HL-60/S4 treated with retinoic acid at 250 ng/mL for 4 days and 3 days (cell line): ENCODE data around the gene ANKRD23.
"Not testable (repeated sequence)": the region's sequence is repeated elsewhere in the genome, so short reads cannot be mapped to it uniquely, and the experiment has no call there.

Experiments
- in situ Hi-C: fragments of 300-500 bp; cut with MboI; formaldehyde crosslinking; loops from 2 replicates; pipeline ENCODE4 v1.7.0; 2022; ENCODE audit warnings: low sequenced_read_pairs

ANKRD23 gene

DNA sequence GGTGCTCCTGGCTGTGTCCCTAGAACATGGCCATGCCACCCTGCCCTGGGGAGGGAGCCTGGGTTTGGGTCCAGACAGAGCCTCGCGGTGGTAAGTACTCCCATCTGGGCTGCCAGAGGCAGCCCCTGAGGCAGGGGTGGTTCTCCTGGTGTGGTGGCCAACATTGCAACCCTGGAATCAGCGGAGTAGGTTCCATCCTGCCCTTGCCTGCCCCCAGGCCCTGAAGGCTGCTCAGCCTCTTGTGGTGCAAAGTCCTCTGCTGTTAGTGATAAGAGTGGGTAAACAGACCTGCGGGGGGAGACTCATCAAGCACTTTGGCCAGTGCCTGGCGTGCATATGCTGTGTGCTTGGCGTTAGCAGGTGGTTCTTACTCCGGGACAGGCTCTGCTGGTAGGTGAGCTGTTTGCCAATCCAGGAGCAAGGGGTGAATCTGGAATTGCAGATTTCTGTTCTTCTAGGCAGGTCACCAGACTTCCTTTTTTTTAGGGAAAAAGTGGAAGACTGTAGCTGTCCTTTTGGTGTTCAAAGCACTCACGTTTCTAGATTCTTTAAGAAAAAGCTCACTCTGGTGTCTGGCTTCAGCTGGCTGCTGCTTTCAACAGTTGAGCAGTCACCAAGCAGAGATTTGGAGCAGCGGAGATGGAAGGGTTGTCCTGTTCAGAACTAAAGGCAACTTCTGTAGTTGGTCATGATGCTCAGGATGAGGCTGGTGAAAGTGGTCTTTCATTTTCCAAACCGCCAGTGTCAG is 24.5 kb downstream of the ANKRD23 start:
- in situ Hi-C loops, result no loop called here

DNA sequence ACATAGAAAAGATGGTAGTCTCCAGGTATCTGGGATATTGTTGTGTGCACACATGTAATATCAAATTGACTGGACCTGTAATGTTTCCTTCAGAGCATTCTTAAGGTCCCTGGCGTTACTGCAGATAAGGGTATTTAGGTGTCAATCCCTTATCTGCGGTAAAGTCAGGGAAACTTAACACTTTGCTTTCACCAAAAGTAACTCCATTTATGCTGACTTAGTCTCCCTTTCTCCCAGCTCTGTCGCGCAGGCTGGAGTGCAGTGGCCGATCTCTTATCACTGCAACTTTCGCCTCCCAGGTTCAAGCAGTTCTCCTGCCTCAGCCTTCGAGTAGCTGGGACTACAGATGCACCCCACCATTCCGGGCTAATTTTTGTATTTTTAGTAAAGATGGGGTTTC is 25.9 kb downstream of the ANKRD23 start:
- in situ Hi-C loops, result no loop called here

DNA sequence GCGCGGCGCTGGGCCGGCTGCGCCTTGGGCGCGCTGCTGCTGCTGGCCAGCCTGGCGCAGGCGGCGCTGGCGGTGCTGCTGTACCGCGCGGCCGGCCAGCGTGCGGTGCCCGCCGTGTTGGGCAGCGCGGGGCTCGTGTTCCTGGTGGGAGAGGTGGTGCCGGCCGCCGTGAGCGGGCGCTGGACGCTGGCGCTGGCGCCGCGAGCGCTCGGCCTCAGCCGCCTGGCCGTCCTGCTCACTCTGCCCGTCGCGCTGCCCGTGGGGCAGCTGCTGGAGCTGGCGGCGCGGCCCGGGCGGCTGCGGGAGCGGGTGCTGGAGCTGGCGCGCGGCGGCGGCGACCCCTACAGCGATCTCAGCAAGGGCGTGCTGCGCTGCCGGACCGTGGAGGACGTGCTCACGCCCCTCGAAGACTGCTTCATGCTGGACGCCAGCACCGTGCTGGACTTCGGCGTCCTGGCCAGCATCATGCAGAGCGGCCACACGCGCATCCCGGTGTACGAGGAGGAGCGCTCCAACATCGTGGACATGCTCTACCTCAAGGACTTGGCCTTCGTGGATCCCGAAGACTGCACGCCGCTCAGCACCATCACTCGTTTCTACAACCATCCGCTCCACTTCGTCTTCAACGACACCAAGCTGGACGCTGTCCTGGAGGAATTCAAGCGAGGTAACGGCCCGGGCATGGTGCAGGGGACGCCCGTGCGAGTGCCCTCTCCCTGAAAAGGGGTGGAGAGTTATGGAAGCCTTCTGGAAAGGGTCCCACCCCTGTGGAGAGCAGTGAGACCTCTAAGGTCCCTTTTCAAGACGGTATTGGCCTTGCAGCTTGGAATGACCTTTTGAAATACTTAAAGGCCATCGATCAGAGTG is 26.8 kb downstream of the ANKRD23 start:
- in situ Hi-C loops, result no loop called here

DNA sequence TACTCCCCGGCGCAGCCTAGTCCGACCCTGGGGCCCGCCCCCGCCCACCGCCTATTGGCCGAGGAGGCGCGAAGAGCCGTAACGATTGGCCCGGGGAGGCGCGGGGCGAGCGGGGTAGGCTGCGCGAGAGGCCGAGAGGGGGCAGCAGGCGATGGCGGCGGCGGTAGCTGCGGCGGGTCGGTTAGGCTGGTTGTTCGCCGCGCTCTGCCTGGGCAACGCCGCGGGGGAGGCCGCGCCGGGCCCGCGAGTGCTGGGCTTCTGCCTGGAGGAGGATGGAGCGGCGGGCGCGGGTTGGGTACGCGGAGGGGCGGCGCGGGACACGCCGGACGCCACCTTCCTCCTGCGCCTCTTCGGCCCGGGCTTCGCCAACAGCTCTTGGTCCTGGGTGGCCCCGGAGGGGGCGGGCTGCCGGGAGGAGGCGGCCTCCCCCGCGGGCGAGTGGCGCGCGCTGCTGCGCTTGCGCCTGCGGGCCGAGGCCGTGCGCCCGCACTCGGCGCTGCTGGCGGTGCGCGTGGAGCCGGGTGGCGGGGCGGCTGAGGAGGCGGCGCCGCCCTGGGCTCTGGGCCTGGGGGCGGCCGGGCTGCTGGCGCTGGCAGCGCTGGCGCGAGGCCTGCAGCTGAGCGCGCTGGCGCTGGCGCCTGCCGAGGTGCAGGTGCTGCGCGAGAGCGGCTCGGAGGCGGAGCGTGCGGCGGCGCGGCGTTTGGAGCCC is 27.5 kb downstream of the ANKRD23 start, which contains the start of gene CNNM3:
CNNM3 (plus strand) TSS at position 142 of the 709 bp plus-strand sequence; CDS start at position 152, 10 bp downstream.
- in situ Hi-C loops, result no loop called here

DNA sequence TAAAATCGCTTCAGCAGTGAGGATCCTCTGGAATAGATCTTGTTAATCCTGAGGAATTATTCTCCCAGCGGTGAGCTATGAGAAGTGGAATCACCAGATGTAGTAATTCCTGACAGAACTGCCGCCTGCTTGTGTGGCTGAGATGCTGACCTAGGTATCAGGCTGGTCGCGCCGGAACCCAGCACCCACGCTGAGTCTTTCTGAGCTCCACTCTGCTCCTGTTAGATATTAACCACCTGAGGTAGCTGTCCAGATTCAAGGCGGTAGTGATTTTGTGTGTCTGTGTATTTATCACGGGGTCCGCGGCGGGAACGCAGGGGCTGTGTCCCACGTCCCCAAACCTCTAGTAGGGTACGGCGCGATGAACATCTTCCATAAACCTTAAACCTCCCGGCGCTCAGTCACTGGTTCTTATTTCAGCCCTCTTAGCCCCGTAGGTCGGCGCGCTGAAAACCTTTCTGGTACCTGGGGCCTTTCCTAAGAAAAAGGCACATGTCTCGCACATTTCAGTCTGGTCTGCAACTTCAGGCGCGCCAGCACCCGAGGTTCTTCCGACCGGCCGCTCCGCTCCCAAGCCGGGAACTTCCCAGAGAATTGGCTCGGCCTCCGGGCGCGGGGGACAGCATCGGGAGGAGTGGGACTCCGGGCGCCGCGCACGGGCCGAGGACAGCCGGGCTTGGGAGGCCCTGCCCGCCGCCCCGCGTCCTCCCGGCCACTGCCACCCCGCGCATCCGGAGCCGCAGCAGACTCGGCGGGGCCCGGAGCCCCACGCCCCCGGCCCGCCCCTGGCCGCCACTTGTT is 28.3 kb downstream of the ANKRD23 start:
- in situ Hi-C loops, result no loop called here

DNA sequence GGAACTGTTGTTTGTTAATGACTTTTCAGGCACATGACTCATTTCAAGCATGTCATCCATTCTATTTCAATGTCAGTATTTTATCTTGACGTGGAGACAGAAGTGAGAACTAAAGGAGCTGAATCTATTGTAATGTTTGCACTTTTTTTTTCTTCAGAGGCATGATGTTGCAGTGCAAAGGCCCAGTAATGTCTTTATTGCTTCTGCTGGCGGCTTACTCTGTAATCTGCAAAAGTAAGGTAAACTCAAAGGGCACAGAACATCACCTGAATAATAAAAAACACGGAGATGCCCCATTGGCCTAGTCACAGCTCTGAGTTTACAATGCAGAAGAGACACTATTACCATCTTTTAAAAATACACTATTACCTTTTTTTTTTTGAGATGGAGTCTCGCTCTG is 30.2 kb downstream of the ANKRD23 start:
- in situ Hi-C loops, result no loop called here

DNA sequence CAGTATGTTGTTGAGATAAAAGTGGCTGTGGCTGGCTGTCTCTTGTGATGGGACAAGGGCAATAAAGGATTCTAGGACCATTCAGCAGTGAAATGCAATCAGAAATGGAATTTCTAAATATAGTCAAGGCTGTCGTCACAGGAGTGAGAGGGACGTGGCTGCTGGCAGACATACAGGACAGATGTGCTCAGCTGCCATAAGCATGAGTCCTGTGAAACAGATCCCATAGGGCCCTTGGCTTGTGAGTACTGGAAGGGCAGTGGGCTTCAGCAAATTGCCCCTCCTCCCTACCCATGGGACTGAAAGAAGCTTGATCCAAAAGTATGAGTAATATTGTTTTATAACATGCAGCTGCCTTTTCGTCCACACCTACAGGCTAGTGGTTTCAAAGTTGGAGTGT is 31.9 kb downstream of the ANKRD23 start:
- in situ Hi-C loops, result no loop called here

DNA sequence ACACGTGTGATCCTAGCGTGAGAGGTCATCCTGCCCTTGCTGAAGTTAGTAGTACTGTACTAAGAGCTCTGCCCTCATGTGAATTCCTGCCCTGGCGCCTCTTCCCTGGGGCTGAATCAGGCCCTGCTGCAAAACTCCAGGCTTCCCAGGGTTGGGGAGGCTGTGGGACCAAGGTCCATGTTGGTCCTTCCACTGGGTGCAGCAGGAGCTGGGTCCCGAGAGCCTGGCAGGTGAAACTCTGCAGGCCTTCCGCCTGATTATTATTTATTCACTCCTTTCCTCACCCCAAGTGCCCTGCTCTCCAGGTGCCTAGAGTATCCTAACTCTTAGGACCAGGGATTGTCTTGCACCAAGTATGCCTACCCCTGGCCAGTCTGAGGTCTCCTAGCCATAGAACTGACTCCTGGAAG is 33.0 kb downstream of the ANKRD23 start:
- in situ Hi-C loops, result no loop called here

DNA sequence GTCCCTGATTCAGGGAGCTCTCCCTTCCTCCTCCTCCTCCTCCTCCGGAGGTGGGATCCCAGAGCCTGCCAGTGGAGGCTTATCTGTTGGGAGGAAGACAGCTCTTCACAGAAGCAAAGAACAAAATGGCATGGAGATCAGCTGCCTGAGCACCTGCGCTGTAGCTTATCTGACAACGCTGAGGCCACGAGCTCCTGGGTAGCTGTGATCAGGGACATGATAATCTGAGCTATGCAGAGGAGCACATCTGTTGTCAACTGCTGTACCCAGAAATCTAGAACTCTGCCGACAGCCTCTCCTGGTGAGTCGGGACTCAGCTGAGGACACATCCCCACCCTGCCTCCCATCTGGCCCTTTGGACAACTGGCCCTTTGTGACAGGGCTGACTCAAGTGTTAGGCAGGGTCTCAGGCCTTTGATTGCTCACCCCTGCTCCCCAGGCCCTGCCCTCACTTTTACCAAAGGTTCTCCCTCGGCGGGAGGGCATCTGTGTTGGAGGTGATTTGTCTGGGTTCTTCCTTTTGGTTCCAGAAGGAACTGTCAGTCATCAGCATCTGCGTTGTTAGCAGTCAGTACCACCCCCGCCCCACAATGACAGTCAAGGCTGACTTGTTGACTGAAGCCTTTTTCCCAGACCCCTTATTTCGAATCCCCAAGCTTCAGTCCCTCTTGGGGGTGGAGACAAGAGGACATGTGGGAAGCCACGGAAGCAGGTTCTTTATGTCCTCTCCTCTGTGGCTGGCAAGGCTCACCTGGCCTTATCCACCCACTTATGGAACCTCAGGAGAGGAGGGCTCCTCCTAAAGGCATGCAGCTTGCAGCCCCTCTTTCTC is 33.7 kb downstream of the ANKRD23 start:
- in situ Hi-C loops, result no loop called here

DNA sequence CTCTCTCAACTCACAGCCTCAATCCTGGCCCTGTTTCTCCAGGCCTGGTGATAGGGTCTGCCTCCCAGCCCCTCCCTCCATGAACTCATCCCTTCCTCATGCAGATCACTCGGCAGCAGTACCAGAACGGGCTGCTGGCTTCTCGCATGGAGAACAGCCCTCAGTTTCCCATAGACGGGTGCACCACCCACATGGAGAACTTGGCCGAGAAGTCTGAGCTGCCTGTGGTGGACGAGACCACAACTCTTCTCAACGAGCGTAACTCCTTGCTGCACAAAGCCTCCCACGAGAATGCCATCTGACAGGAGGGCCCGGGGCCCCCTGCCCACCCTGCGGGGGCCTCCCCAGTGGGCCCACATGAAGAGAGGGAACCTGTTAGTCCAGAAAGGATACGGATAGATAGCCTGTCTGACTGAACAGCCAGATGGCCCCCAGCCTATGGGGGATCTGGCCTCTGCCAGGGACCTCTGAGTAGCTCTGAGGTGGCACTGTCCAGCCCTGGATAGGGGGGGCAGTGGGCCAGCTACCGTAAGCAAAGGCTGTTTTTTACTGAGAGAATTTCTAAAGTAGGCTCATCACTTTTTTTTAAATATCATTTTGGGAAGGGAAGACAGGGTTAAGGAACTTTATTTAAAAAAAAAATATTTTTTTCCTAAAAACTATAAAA is 34.5 kb downstream of the ANKRD23 start:
- in situ Hi-C loops, result no loop called here

DNA sequence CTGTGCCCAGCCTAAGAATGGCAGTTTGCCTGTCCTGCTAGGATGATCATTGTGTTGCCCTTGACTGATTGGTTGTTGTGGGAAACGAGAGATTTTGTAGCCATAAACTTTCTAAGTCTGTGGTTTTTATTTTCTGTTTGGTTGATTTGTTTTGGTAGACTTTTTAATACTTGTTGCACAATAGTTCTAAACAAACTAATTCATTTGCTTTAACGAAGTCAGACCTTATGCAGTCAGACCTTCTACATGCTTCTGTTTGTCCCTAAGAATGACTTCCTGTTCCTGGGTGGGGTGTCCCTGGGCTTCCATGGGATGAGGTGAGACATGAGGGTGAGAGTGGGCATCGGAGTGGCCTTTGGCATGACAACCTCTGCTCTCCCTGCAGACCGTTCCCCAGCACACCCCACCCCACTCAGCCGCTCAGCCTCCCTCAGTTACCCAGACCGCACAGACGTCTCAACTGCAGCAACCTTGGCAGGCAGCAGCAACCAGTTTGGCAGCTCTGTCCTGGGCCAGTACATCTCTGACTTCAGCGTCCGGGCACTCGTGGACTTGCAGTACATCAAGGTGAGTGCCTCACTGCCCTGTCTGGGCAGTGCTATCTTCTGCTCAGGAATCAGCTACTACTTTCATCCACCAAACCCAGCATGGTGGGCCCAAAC is 35.5 kb downstream of the ANKRD23 start:
- in situ Hi-C loops, result no loop called here

DNA sequence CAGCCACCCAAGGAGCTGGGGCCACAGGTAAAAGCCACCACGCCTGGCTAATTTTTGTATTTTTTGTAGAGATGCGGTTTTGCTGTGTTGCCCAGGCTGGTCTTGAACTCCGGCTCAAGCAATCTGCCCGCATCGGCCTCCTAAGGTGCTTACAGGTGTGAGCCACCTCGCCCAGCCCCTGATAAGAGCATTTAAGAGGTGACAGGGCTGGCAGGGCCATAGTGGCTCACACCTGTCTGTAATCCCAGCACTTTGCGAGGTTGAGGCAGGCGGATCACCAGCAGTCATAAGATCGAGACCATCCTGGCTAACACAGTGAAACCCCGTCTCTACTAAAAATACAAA is 36.7 kb downstream of the ANKRD23 start:
- in situ Hi-C loops, result no loop called here

DNA sequence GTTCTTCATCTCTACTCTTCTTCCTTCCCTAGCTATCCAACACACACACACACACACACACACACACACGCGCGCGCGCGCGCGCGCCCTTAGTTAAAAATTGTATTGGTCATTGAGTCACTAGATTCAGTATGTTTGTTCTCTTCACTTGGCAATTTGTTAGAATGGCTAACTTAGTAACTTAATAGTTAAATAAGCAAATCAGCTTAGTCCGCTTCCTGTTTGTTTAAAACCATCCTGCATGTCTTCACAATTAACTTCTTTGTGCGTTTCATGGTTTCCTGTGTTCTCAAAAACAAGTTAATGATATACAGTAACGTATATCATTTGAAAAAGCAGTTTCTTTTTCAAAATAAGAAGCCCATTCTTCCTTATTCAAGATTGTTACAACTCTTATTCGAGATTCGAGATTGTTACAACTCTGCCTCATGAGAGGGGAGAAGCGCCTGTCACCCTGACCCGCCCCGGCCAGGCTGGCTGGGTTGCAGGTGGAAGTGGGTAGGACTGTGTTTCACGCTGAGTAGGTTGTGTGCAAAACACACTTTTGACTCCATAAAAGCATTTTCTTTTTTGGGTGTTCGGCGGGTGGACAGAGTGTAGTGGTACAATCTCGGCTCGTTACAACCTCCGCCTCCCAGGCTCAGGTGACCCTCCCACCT is 37.2 kb downstream of the ANKRD23 start:
- in situ Hi-C loops, result no loop called here

DNA sequence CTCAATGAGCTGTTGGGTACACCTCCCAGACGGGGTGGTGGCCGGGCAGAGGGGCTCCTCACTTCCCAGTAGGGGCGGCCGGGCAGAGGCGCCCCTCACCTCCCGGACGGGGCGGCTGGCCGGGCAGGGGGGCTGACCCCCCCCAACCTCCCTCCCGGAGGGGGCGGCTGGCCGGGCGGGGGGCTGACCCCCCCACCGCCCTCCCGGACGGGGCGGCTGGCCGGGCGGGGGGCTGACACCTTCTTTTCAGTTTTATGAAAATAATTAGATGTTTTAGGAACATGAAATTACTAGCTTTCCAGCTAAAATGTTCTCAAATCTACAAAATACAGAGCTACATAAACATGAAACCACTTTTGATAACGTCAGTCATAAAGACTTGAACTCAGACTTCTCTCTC is 37.9 kb downstream of the ANKRD23 start:
- in situ Hi-C loops, result not testable (repeated sequence)

DNA sequence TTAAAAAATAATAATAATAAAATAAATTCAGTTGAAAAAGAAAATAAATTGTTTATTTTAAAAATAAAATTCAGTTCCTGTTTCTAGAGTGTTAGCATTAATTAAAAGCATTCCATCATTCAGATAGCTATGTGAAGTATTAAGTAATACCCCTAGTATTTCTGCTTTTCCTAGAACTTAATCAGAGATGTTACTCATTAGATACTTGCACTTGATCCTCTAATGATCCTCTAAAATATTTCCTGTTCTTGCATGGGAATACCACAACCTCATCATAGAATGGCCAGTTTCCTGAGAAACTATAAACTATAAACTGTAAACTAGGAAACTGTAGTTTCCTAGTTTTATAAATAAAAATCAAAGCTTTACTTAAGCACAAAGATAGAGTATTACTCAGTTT is 38.8 kb downstream of the ANKRD23 start:
- in situ Hi-C loops, result no loop called here

DNA sequence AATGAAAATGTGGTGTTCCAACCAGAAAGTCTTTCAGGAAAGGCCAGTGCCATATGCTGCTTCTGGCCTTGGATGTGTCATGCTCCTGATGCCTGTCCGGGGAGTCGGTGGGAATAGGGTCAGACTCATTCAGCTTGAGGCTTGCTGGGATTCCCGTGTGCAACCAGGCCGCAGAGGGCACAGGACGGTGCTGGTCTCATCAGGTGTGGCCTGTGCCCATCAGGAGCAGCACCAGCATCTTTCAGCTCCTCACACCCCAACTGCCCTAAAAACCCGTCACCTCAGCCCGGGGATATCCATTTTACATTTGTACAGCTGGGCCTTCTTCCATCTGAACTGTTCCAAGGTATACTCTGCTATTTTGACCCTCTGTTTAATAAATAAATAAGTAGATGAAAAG is 41.1 kb downstream of the ANKRD23 start:
- in situ Hi-C loops, result no loop called here

DNA sequence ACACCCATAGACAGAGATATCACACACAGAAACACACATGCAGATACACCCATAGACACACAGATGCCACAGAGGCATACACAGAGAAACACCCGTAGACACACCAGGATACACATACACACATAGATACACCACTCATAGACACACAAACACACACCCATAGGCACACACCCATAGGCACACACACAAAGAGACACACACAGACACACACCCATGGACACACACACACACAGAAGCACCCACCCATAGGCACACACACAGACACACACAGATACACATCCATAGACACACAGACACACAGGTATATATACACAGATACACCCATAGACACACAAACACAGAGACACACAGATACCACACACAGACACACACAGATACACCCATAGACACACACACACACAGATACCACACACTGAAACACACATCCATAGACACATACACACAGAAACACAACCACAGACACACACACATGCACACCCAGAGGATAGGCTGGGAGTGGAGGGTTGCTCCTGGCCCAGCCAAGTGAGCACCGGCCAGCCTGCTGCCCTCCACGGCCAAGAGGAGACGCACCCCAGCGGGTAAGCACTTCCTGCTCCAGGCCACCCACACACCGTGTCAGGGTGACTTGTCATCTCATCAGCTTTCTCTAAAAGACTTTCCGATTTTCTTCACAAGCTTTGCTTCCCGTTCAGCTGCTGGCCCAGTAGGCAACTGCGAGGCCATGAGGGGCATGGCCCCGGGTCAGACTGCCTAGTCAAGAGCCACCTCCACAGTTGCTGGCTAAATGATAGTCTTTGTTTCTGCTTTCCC is 41.8 kb downstream of the ANKRD23 start:
- in situ Hi-C loops, result no loop called here
